GM12878 (cell line): ENCODE measurements around the gene SEC24C. TPM values are rescaled to one million over a fixed set of nuclear protein-coding genes. Genes with fewer than 3 reads are reported as not detected.
"Not testable (repeated sequence)": the region's sequence is repeated elsewhere in the genome, so short reads cannot be mapped to it uniquely, and the experiment has no call there.

Source experiments
- ATAC-seq: fragments of 200-7000 bp; cut with Tn5 transposase; 3 replicates; pipeline ENCODE4 v1.9.1; 2020; ENCODE audit warnings: mild to moderate bottlenecking, moderate library complexity
- BruUV-seq: library from RNA; stranded (reverse); fragments of 400-500 nt; replicated peaks from 2 replicates; lab custom pipeline; 2021; lab: Mats Ljungman, UMichigan
- CTCF ChIA-PET: fragments of 300-600 bp; sonication (Branson Sonifier 250); formaldehyde crosslinking; extraction: SDS; loops from one replicate; lab custom pipeline; 2021; ENCODE audit warnings: inconsistent platforms; lab: Yijun Ruan, JAX
- POLR2A ChIA-PET: fragments of 350-600 bp; formaldehyde crosslinking; extraction: SDS; loops from one replicate; lab custom pipeline; 2021; ENCODE audit warnings: inconsistent platforms; lab: Charles Lee
- RAD21 ChIA-PET: fragments of 300-600 bp; sonication (Branson Sonifier 250); formaldehyde crosslinking; loops from one replicate; lab custom pipeline; 2023; ENCODE audit warnings: antibody characterized with exemption; ENCODE audit not compliant: unreplicated experiment; lab: Charles Lee
- SMC1A ChIA-PET: fragments of 300-600 bp; sonication (Branson Sonifier 250); formaldehyde crosslinking; loops from one replicate; lab custom pipeline; 2023; ENCODE audit not compliant: unreplicated experiment, uncharacterized antibody; lab: Charles Lee
- DNase-seq: peaks from one replicate; pipeline ENCODE4 v3.0.0-alpha.2; 2011; ENCODE audit warnings: low read depth, low spot score
- FAIRE-seq: peaks from 3 replicates; lab custom pipeline; 2011; peaks lifted over from hg19 to GRCh38; lab: Jason Lieb, UNC
- H2AFZ ChIP-seq: 2 replicates; pipeline ENCODE4 v1.6.0; 2011; ENCODE audit warnings: low read depth, low read length, control low read depth; ENCODE audit not compliant: control insufficient read depth
- H3K27ac ChIP-seq: 2 replicates; pipeline ENCODE4 v1.5.1; 2011; ENCODE audit warnings: control low read depth; ENCODE audit not compliant: control insufficient read depth, insufficient read depth
- H3K27me3 ChIP-seq, 2 experiments: replicated peaks in 1 of 2; 2 replicates each; pipeline versions ENCODE4 v1.6.0 to v1.6.1; 2011; ENCODE audit warnings: low read length in 1 of 2; ENCODE audit not compliant: control insufficient read depth in 2 of 2, insufficient read depth in 2 of 2
- H3K36me3 ChIP-seq, 2 experiments: 2 replicates each; pipeline ENCODE4 v1.5.1; 2011; ENCODE audit warnings: low read length in 1 of 2; ENCODE audit not compliant: control insufficient read depth in 2 of 2, insufficient read depth in 2 of 2
- H3K4me1 ChIP-seq: 2 replicates; pipeline ENCODE4 v1.6.1; 2011; ENCODE audit warnings: mild to moderate bottlenecking, low read length, moderate library complexity, mixed read lengths; ENCODE audit not compliant: control insufficient read depth, insufficient read depth
- H3K4me2 ChIP-seq: 2 replicates; pipeline ENCODE4 v1.6.0; 2011; ENCODE audit warnings: control low read depth; ENCODE audit not compliant: control insufficient read depth, insufficient read depth
- H3K4me3 ChIP-seq: fragments of 200-600 bp; sonication (generic); 2 replicates; pipeline ENCODE4 v1.5.1; 2016
- H3K79me2 ChIP-seq: 2 replicates; pipeline ENCODE4 v1.6.0; 2011; ENCODE audit warnings: low read length; ENCODE audit not compliant: control insufficient read depth, insufficient read depth
- H3K9ac ChIP-seq: 2 replicates; pipeline ENCODE4 v1.8.0; 2011; ENCODE audit warnings: low read length, control low read depth, mixed read lengths; ENCODE audit not compliant: control insufficient read depth, insufficient read depth
- H3K9me3 ChIP-seq: replicated peaks from 3 replicates; pipeline ENCODE4 v1.5.1; 2011; ENCODE audit warnings: mild to moderate bottlenecking, low read length; ENCODE audit not compliant: control insufficient read depth, insufficient read depth
- H4K20me1 ChIP-seq: 2 replicates; pipeline ENCODE4 v1.6.0; 2011; ENCODE audit not compliant: control insufficient read depth, insufficient read depth
- MEF2A ChIP-seq: IDR thresholded peaks from 2 replicates; pipeline ENCODE4 v1.6.1; 2011; ENCODE audit warnings: low read depth, mild to moderate bottlenecking, low read length, moderate library complexity; ENCODE audit not compliant: insufficient read depth
- POLR2AphosphoS5 ChIP-seq: IDR thresholded peaks from 2 replicates; pipeline ENCODE4 v1.6.1; 2011; ENCODE audit warnings: mild to moderate bottlenecking, low read length, inconsistent platforms
- WGBS: methylation state at CpG from one replicate; pipeline ENCODE4 v1.1.6; 2016; ENCODE audit warnings: low lambda C conversion rate; ENCODE audit not compliant: insufficient replicate concordance, insufficient coverage; ENCODE audit errors: missing lambda C conversion rate; 5-methylcytosine and 5-hydroxymethylcytosine counted together
- in situ Hi-C: fragments of 300-500 bp; cut with MboI; formaldehyde crosslinking; loops from 9 replicates; pipeline ENCODE4 v1.14.3; 2018; ENCODE audit warnings: mixed read lengths
- intact Hi-C: fragments of 100-400 bp; cut with micrococcal nuclease; formaldehyde crosslinking; loops from one replicate; pipeline ENCODE4 v1.14.2; 2022; ENCODE audit not compliant: unreplicated experiment
- polyA plus RNA-seq, 11 experiments: library from polyadenylated mRNA; depleted of rRNA in 4 of 11; unstranded in 6 of 11; stranded (reverse) in 5 of 11; fragments of >200 nt; fragmentation: Nextera tagmentation in 4 of 11; fragmentation: Illumina TruSeq in 1 of 11; extraction: Ambion mirVana in 4 of 11; extraction: Trizol in 1 of 11; gene quantifications; 1 replicate in 1 of 11; 2 replicates in 10 of 11; pipeline versions ENCODE4 v1.2.1 to v1.2.3, GENCODE V29; 2011 to 2016; ENCODE audit warnings: inconsistent platforms in 2 of 11, missing spikeins in 2 of 11, low read depth in 1 of 11
- total RNA-seq, 4 experiments: library from RNA; depleted of rRNA in 3 of 4; stranded (reverse); fragments of >200 nt in 3 of 4; fragmentation: Illumina TruSeq in 1 of 4; extraction: Trizol in 1 of 4; gene quantifications; 2 replicates each; pipeline versions ENCODE4 v1.2.1 to v1.2.3, GENCODE V29; 2013 to 2021

Gene SEC24C
- total and polyA plus RNA-seq, 10 of the 15 experiments (the other 5 are each of a cell fraction or from before 2014, with no cell fraction given): 12.7 to 117 (median 73.8) TPM

DNA sequence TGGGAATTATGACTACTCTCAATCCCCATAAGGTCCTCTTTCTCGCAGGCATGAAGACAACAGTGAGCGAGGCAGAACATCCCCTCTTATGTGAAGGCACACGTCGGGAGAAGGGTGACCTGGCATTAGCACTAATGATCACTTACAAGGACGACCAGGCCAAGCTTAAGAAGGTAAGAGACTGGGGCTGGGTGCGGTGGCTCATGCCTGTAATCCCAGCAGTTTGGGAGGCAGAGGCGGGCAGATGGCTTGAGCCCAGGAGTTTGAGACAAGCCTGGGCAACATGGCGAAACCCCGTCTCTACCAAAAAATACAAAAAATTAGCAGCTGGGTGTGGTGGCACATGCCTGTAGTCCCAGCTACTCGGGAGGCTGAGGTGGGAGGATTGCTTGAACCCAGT is 51.3 kb downstream of the SEC24C start:
- ATAC-seq, FAIRE-seq, H3K27ac ChIP-seq, H3K79me2 ChIP-seq, intact Hi-C loops, BruUV-seq, H3K4me3 ChIP-seq, H4K20me1 ChIP-seq, H3K9ac ChIP-seq, H2AFZ ChIP-seq, H3K9me3 ChIP-seq, H3K4me2 ChIP-seq, DNase-seq, H3K27me3 ChIP-seq, H3K4me1 ChIP-seq, in situ Hi-C loops: not testable (repeated sequence)
- 92% methylated on average over 10 of the region's 10 CpGs for WGBS
- peaks cover 13 to 32% of the 10 kb centered on the region in 2 experiments for H3K36me3 ChIP-seq
- ChIA-PET CTCF (interaction anchor here (1.6 kb wide), 1 partner anchor 85 kb away, joined by 3 read pairs; no protein-coding TSS in a partner anchor), POLR2A (interaction anchor here (1.6 kb wide), 1 partner anchor 16 kb away, joined by 4 read pairs; no protein-coding TSS in a partner anchor), SMC1A (interaction anchor here (0.6 to 1.3 kb wide), 2 partner anchors 12 to 594 kb away, joined by 3 read pairs; no protein-coding TSS in a partner anchor), RAD21 (interaction anchor here (0.7 kb wide), 1 partner anchor 12 kb away, joined by 4 read pairs; no protein-coding TSS in a partner anchor)
- TF ChIP-seq POLR2AphosphoS5: 0 out of 2 replicates have a peak, but pooled peaks have one; percentile 4

GRCh38 chr10:73796035-73796434 is 51.9 kb downstream of the SEC24C start:
- ChIA-PET RAD21 (interaction anchor here (0.7 kb wide), 1 partner anchor 12 kb away, joined by 4 read pairs; no protein-coding TSS in a partner anchor), CTCF (interaction anchor here (1.6 kb wide), 1 partner anchor 84 kb away, joined by 3 read pairs; no protein-coding TSS in a partner anchor), SMC1A (interaction anchor here (0.6 kb wide), 1 partner anchor 594 kb away, joined by 3 read pairs; no protein-coding TSS in a partner anchor), POLR2A (interaction anchor here (1.6 kb wide), 1 partner anchor 17 kb away, joined by 4 read pairs; no protein-coding TSS in a partner anchor)
- FAIRE-seq, H3K4me1 ChIP-seq, H3K27me3 ChIP-seq, H3K27ac ChIP-seq, H3K9me3 ChIP-seq, BruUV-seq, H3K79me2 ChIP-seq, H2AFZ ChIP-seq, in situ Hi-C loops, H3K9ac ChIP-seq, ATAC-seq, H3K4me2 ChIP-seq, DNase-seq, H3K4me3 ChIP-seq, H4K20me1 ChIP-seq, intact Hi-C loops: not testable (repeated sequence)
- WGBS: 97% methylated on average over 8 of the region's 8 CpGs
- H3K36me3 ChIP-seq: peaks cover 15 to 32% of the 10 kb centered on the region in 2 experiments
- TF ChIP-seq MEF2A: 0 out of 2 replicates have a peak, but pooled peaks have one; percentile 8
- TF ChIP-seq, all 136 proteins: peak for 1; not testable (repeated sequence) for 135
